Mucosa of rectum (tissue), 2 donors: ENCODE measurements around the gene KNOP1.

Source experiments
- H3K27ac ChIP-seq, 2 donors: one replicate each; pipeline ENCODE4 v1.7.0; 2013; ENCODE audit warnings: inconsistent platforms in 2 of 2, low read depth in 2 of 2, low read length in 2 of 2
- H3K27me3 ChIP-seq, 2 donors: one replicate each; pipeline ENCODE4 v1.7.0; 2013; ENCODE audit warnings: low read length in 2 of 2; ENCODE audit not compliant: control insufficient read depth in 2 of 2, insufficient read depth in 2 of 2
- H3K36me3 ChIP-seq, 2 donors: one replicate each; pipeline ENCODE4 v1.7.0; 2013; ENCODE audit warnings: low read length in 2 of 2; ENCODE audit not compliant: control insufficient read depth in 2 of 2, insufficient read depth in 2 of 2
- H3K4me1 ChIP-seq, 2 donors: one replicate each; pipeline ENCODE4 v1.7.0; 2013; ENCODE audit warnings: low read length in 2 of 2, mild to moderate bottlenecking in 1 of 2; ENCODE audit not compliant: control insufficient read depth in 2 of 2, insufficient read depth in 2 of 2
- H3K4me3 ChIP-seq, 2 donors: one replicate each; pipeline ENCODE4 v1.7.0; 2013; ENCODE audit warnings: low read length in 2 of 2
- H3K9ac ChIP-seq, 2 donors: one replicate each; pipeline ENCODE4 v1.7.0; 2013; ENCODE audit warnings: low read length in 2 of 2, low read depth in 1 of 2, mild to moderate bottlenecking in 1 of 2
- H3K9me3 ChIP-seq, 2 donors: one replicate each; pipeline ENCODE4 v1.7.0; 2013; ENCODE audit warnings: low read length in 2 of 2; ENCODE audit not compliant: control insufficient read depth in 2 of 2
- donor health status: healthy.
- donor health status: Normal muscosa, but diverticular disease.

Gene KNOP1

DNA sequence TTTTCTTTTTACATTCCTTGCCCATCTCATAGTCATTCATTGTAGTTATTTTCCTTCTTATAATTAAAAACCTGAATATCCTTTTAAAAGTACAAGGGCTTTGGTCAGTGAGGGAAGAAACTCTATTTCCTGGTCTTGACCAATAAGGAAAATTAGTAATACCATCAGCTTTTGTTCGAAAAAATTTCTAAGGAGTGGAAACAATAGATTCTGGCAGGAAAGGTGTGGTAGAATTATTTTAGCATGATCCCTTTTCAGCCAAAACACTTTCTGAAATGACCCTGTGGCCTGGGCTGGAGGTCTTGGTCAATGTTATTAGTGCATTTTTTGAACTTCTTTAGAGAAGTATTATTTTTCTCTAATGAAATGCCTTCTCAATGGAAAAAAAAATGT, 36.6 kb upstream of the KNOP1 start:
- no peaks in the 10 kb centered on the region for H3K36me3 ChIP-seq
- H3K4me3 ChIP-seq = no peak overlapping the region
- H3K9ac ChIP-seq = no peak overlapping the region
- H3K27me3 ChIP-seq = no peaks in the 10 kb centered on the region
- H3K27ac ChIP-seq = no peak overlapping the region
- H3K9me3 ChIP-seq = no peaks in the 10 kb centered on the region
- peaks cover 4 to 14% of the 10 kb centered on the region in 2 donors for H3K4me1 ChIP-seq

DNA sequence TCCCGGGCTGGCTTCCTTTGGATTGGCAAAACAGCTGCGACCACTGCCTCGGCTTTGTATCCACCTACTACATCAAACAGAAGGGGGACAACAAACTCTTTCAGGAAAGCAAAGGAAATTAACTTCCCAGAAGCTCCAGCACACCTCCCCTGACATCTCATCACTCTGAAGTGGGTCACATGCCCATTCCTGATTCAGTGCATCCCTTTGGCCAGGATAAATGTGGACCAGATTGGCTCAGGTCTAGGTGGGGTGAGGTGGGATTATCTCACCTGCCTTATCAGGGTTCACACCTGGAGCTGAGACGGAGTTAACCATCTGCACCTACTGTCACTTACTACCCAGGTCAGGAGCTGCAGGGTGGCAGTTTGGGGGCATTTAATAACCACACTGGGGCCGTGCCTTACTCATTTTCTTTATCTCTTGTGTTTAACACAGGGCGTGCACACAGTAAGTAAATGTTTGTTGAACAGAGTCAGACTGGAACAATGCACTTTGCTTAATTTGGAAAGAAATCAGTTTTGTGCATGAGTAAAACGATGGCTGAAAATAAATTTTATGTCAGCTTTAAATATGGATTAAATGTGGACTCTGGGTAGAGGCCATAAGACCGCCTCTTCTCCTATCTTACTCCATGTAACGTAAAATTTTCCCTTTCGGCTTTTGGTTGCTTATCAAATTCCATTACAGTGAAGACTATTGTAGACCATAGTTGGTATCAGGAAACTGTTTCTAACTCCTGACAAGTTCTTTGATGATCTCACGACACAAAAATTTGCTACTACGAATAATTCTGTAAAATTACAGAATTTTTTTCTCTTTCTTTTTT, 36.0 kb upstream of the KNOP1 start:
- H3K4me1 ChIP-seq = peaks cover 4 to 14% of the 10 kb centered on the region in 2 donors
- H3K27ac ChIP-seq = no peak overlapping the region
- H3K9ac ChIP-seq = no peak overlapping the region
- H3K36me3 ChIP-seq = no peaks in the 10 kb centered on the region
- H3K27me3 ChIP-seq = no peaks in the 10 kb centered on the region
- no peak overlapping the region for H3K4me3 ChIP-seq
- no peaks in the 10 kb centered on the region for H3K9me3 ChIP-seq

DNA sequence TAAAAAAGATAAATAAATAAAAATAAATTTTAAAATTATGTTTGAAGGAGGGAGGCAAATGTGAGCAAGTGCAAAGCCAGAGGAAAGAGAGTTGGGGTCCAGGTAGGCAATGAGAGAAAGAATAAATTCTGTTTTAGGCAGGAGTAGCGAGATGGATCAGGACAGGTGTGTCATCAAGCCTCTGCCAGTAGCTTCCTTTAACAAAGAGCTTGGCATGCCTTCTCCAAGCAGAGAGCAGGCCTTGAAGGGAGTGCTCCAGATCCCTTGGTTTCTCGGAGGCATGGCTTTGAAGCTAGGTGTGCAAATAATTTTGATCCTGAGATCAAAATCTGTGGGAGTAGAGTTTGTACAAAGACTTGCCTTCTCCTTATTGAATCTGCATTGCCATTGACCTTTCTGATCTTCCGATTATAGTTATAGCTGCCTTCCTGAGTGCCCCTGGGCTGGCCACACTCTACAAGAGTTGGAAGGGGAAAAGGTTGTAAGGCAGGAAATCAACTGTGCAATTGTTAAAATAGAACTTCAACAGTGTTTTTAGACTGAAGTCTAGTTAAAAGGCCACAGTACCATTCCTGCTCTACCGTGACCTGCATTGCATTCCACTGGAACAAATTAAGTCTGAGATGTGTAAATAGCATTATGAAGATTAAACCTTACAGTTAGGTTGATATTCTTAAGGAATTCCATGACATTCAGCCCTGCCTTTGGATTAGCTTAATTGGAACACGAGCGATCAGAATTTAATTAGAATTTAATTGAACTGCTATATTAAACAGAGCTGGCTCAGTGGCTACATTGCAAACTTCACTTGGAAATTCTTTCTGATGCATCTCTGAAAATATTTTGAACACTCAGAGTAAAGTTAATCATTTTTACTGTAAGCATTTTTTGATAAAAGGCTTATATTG, 33.7 kb upstream of the KNOP1 start:
- no peak overlapping the region for H3K4me3 ChIP-seq
- H3K36me3 ChIP-seq = no peaks in the 10 kb centered on the region
- H3K9me3 ChIP-seq = no peaks in the 10 kb centered on the region
- H3K4me1 ChIP-seq = peaks cover 0 to 14% of the 10 kb centered on the region in 2 donors
- H3K27ac ChIP-seq = no peak overlapping the region
- H3K9ac ChIP-seq = no peak overlapping the region
- no peaks in the 10 kb centered on the region for H3K27me3 ChIP-seq

DNA sequence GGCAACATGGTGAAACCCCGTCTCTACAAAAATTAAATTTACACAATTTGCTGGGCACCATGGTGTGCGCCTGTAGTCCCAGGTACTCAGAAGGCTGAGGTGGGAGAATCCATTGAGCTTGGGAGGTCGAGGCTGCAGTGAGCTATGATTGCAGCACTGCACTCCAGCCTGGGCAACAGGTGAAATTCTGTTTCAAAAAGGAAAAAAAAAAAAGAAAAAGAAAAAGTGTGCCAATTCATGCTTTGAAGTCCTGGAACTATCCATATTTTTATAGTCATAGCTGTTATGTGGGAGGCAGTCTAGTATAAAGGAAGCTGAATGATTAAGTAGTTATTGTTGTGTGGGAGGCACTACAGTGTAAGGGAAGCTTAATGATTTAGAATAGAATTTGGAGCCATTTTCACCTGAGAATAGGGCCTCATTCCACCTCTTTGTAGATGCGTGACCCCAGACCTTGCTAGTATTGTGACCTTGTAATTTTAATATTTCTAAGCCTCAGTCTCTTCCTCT, 31.6 kb upstream of the KNOP1 start:
- H3K27ac ChIP-seq = no peak overlapping the region
- H3K27me3 ChIP-seq = no peaks in the 10 kb centered on the region
- no peak overlapping the region for H3K4me3 ChIP-seq
- no peak overlapping the region for H3K9ac ChIP-seq
- peaks cover 0 to 9% of the 10 kb centered on the region in 2 donors for H3K4me1 ChIP-seq
- no peaks in the 10 kb centered on the region for H3K36me3 ChIP-seq
- H3K9me3 ChIP-seq = no peaks in the 10 kb centered on the region

DNA sequence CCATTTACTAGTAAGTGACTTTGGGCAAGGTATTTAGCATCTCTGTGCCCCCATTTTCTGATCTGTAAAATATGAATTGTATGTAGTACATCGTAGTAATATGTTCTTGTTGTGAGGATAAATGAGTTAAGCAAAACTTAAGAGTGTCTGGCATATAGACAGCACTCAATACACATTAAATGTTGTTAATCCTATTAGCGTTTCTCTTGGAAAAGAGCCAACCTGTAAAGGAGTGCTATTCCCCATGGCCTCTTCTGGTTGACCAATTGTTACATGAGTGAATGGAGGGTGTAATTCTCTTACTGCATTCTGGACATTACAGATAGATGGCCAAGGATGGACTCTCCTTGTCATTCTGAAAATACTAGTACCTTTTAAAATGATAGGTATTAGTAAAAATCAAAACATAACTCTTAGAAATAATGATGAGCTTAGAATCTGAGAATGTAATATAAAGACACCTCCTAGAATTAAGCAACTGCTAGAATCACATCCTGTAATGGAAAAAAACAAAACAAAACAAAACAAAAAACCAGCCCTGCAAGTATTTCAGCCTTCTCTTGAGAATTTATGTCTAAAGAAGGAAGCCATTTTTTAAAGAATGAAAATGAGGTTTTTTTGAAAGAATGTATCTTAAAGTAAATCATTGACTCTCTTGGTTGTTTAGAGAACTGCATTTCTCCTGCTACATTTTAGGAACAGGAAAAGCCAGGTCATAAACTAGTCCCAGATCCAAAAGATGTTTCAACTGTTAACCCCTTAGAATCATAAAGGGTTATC, 30.6 kb upstream of the KNOP1 start:
- H3K36me3 ChIP-seq = no peaks in the 10 kb centered on the region
- H3K9ac ChIP-seq = no peak overlapping the region
- H3K9me3 ChIP-seq = no peaks in the 10 kb centered on the region
- no peaks in the 10 kb centered on the region for H3K27me3 ChIP-seq
- no peak overlapping the region for H3K4me3 ChIP-seq
- no peak overlapping the region for H3K27ac ChIP-seq
- peaks cover 2% of the 10 kb centered on the region in 2 donors for H3K4me1 ChIP-seq

DNA sequence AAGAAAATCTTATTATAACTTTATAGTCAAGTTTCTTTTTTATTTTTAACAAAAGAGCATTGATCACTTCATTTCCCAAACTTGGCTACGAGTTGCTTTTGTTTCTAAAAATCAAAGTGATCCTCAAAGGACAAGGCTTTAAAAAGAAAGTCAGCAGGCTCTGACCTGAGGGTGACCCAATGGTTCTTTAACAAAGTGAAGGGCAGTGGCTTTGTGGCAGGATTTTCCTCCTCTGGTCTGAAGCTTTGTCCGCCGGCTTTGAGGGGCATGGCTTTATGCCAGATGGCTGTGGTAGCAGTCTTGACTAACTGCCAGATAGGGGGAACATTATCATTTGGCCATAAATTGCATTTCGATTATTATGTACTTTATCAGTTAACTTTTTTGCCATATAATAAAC, 28.5 kb upstream of the KNOP1 start:
- H3K36me3 ChIP-seq = no peaks in the 10 kb centered on the region
- H3K4me1 ChIP-seq = peaks cover 0 to 2% of the 10 kb centered on the region in 2 donors
- no peak overlapping the region for H3K27ac ChIP-seq
- H3K9me3 ChIP-seq = no peaks in the 10 kb centered on the region
- no peak overlapping the region for H3K9ac ChIP-seq
- no peaks in the 10 kb centered on the region for H3K27me3 ChIP-seq
- no peak overlapping the region for H3K4me3 ChIP-seq

DNA sequence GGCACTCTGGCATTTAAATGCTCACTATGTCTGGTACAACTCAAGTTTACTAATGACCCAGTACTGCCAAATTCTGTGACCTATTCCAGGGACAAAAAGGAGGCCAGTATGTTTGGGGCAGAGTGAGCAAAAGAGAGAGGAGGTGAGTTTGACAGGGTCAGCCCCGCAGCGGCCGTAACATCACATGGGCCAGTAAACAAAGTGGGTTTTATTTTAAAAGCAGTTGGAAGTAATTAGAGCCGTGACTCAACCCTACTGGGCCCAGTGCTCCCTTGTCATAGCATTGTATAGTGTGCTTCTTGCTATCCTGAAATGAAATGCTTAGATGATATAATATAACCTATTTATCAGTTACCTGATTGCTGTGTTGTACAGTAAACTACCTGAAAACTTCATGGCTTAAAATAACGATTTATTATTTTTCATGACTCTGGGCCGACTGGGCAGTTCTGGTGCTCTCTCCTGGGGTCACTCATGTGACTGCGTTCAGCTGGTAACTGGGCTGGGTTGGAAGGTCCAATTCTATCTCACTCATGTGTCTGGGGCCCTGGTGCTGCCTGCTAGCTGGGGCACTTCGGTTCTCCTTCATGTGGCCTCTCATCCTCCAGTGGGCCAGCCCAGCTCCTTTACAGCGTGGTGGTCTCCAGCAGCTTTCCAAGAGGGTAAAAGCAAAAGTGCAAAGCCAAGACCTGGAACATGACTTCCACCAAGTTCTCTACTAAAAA, 27.4 kb upstream of the KNOP1 start:
- H3K27ac ChIP-seq = no peak overlapping the region
- peaks cover 0 to 2% of the 10 kb centered on the region in 2 donors for H3K4me1 ChIP-seq
- no peaks in the 10 kb centered on the region for H3K27me3 ChIP-seq
- no peak overlapping the region for H3K4me3 ChIP-seq
- no peak overlapping the region for H3K9ac ChIP-seq
- H3K36me3 ChIP-seq = no peaks in the 10 kb centered on the region
- no peaks in the 10 kb centered on the region for H3K9me3 ChIP-seq

DNA sequence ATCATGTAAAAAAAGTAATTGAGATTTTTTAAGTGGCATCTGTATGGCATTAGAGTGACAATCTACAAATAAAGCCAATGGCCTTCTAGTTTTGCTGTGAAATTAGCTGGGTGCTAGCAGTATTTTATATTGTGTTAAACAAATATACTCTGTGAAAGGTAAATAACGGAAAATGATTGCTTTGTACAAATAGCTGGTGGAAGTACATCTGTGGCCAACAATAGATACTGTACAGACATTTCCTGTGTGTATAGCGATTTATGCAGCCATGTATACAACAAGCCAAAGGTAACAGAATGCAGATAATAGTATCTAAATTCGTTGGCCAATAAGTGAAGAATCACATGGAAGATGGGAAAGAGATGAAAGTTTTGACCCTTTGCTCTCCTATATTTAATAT, 26.6 kb upstream of the KNOP1 start:
- H3K9ac ChIP-seq = no peak overlapping the region
- H3K4me3 ChIP-seq = no peak overlapping the region
- no peaks in the 10 kb centered on the region for H3K27me3 ChIP-seq
- H3K4me1 ChIP-seq = peaks cover 0 to 2% of the 10 kb centered on the region in 2 donors
- no peaks in the 10 kb centered on the region for H3K36me3 ChIP-seq
- no peak overlapping the region for H3K27ac ChIP-seq
- H3K9me3 ChIP-seq = no peaks in the 10 kb centered on the region

DNA sequence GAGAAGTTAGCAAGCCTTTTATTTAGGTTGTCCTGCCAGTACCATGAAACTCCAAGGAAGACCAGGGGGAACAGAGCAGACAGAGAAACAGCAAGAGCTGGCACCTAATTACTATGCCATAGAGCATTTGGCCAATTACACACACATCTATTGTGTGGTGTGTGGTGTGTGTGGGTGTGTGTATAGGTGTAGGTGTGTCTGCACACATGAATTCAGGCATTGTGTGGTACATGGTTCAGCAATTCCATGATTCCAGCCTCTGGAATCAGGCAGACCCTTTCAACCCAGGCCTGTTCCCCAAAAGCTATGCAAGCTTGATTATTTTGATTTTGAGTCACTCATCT, 25.8 kb upstream of the KNOP1 start:
- no peaks in the 10 kb centered on the region for H3K9me3 ChIP-seq
- no peak overlapping the region for H3K4me3 ChIP-seq
- H3K27me3 ChIP-seq = no peaks in the 10 kb centered on the region
- H3K9ac ChIP-seq = no peak overlapping the region
- H3K27ac ChIP-seq = no peak overlapping the region
- H3K36me3 ChIP-seq = no peaks in the 10 kb centered on the region
- H3K4me1 ChIP-seq = peaks cover 0 to 2% of the 10 kb centered on the region in 2 donors
